Measurements from ENCODE around the gene SPRED1. TPM values are rescaled to one million over a fixed set of nuclear protein-coding genes. Genes with fewer than 3 reads are reported as not detected.
"Not testable (repeated sequence)": the region's sequence is repeated elsewhere in the genome, so short reads cannot be mapped to it uniquely, and the experiment has no call there.

SPRED1 gene
- total and polyA plus RNA-seq, 8 donors: 2.2 to 112 (median 11.1) TPM

- intact Hi-C loops (cut with DNase I; ENCODE audit: low total_unique reads): no loop called here
- peaks cover 0 to 40% (median 15%) of the 10 kb centered on the region in 4 donors for H3K4me1 ChIP-seq
- no peaks in the 10 kb centered on the region for H3K9me3 ChIP-seq
- peaks cover 0 to 6% (median 3%) of the 10 kb centered on the region in 4 donors for H3K36me3 ChIP-seq
- H3K4me3 ChIP-seq: no peak overlapping the region
- TF ChIP-seq EP300 (IDR thresholded peaks at IDR 0.05) (no peak), POLR2AphosphoS5 (IDR thresholded peaks at IDR 0.05) (no peak), CTCF (IDR thresholded peaks at IDR 0.05) (no peak), POLR2A (IDR thresholded peaks at IDR 0.05) (no peak)
- DNase-seq: peak in 1 of 2 donors; percentile 26
- H3K27me3 ChIP-seq: no peaks in the 10 kb centered on the region
- no peak overlapping the region for H3K27ac ChIP-seq
- WGBS, 5 donors: 29 to 66% (median 47%) methylated on average over 7 of the region's 7 CpGs
Observed at GRCh38 chr15:38266247-38266986, 13.8 kb downstream of the SPRED1 start.

- Histone ChIP-seq H3K27me3 (no peaks in the 10 kb centered on the region), H3K4me3 (no peak overlapping the region), H3K4me1 (peaks cover 2 to 41% (median 18%) of the 10 kb centered on the region in 4 donors), H3K9me3 (no peaks in the 10 kb centered on the region), H3K36me3 (peaks cover 0 to 6% (median 3%) of the 10 kb centered on the region in 4 donors), H3K27ac (no peak overlapping the region)
- no peak for DNase-seq
- TF ChIP-seq EP300 (IDR thresholded peaks at IDR 0.05) (no peak), POLR2A (IDR thresholded peaks at IDR 0.05) (no peak)
- 79 to 88% (median 85%) methylated on average over 3 of the region's 3 CpGs for WGBS, 5 donors
- intact Hi-C loops (cut with DNase I; ENCODE audit: low total_unique reads): no loop called here
Observed at GRCh38 chr15:38267421-38268022, 14.9 kb downstream of the SPRED1 start.

DNA sequence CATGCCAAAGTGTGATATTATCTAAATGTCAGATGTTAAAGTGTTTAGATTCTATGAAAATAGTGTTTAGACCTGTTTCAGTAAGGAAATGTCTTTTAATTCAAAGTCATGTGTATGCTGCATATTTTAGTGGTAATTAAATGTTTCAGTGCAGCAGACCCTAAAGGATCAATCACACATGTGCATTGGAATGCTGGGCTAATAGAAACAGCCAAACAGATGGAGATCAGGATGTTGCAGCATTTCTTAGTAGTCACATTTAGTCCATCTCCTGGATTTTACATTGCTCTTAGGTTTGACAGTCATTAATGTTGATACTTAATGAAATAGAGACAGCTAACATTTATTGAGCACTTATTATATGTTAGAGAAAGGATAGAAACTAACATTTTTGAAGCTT lies 18.5 kb downstream of the SPRED1 start:
- Histone ChIP-seq H3K27me3 (no peaks in the 10 kb centered on the region), H3K9me3 (no peaks in the 10 kb centered on the region), H3K27ac (no peak overlapping the region), H3K4me3 (no peak overlapping the region), H3K36me3 (peaks cover 0 to 6% (median 3%) of the 10 kb centered on the region in 4 donors), H3K4me1 (peaks cover 12 to 56% (median 31%) of the 10 kb centered on the region in 4 donors)
- intact Hi-C loops (cut with DNase I; ENCODE audit: low total_unique reads): no loop called here
- no peak for TF ChIP-seq EP300 (IDR thresholded peaks at IDR 0.05)
- TF ChIP-seq CTCF (IDR thresholded peaks at IDR 0.05): no peak
- TF ChIP-seq POLR2AphosphoS5 (IDR thresholded peaks at IDR 0.05): no peak
- no peak for TF ChIP-seq POLR2A (IDR thresholded peaks at IDR 0.05)
- DNase-seq: no peak

DNA sequence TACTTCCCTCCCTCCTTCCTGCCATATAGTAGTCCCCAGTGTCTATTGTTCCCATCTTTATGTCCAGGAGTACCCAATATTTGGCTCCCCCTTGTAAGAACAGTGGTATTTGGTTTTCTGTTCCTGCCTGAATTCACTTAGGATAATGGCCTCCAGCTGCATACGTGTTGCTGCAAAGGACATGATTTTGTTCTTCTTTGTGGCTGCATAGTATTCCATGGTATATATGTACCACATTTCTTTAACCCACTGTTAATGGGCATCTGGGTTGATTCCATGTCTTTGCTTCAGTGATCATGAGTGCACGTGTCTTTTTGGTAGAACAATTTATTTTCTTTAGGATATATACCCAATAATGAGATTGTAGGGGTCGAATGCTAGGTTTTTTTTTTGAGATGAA lies 19.3 kb downstream of the SPRED1 start:
- peaks cover 12 to 50% (median 27%) of the 10 kb centered on the region in 4 donors for H3K4me1 ChIP-seq
- H3K36me3 ChIP-seq: peaks cover 0 to 6% (median 3%) of the 10 kb centered on the region in 4 donors
- TF ChIP-seq POLR2AphosphoS5 (IDR thresholded peaks at IDR 0.05) (no peak), CTCF (IDR thresholded peaks at IDR 0.05) (no peak), EP300 (IDR thresholded peaks at IDR 0.05) (no peak), POLR2A (IDR thresholded peaks at IDR 0.05) (no peak)
- H3K27ac ChIP-seq: no peak overlapping the region
- DNase-seq: no peak
- intact Hi-C loops (cut with DNase I; ENCODE audit: low total_unique reads): no loop called here
- no peak overlapping the region for H3K4me3 ChIP-seq
- 85 to 94% (median 94%) methylated on average over 3 of the region's 3 CpGs for WGBS, 5 donors
- H3K9me3 ChIP-seq: no peaks in the 10 kb centered on the region
- H3K27me3 ChIP-seq: no peaks in the 10 kb centered on the region

- H3K4me3 ChIP-seq; intact Hi-C loops (cut with DNase I; ENCODE audit: low total_unique reads); H3K9me3 ChIP-seq; H3K27me3 ChIP-seq; DNase-seq; H3K36me3 ChIP-seq: not testable (repeated sequence)
- Histone ChIP-seq H3K4me1 (peaks cover 12 to 45% (median 25%) of the 10 kb centered on the region in 4 donors), H3K27ac (peak overlapping the region in 1 of 5 donors; percentile 4)
- 24 to 63% (median 35%) methylated on average over 3 of the region's 3 CpGs for WGBS, 5 donors
Observed at GRCh38 chr15:38272431-38272830, 19.8 kb downstream of the SPRED1 start.
